Kidney (tissue), 14 donors: ENCODE results near the gene KNDC1. TPM values are rescaled to one million over a fixed set of nuclear protein-coding genes. Genes with fewer than 3 reads are reported as not detected.

Experiments used
- DNase-seq, 5 donors: peaks; one replicate each; pipeline ENCODE4 v3.0.0-alpha.2; 2013 to 2020
- FAIRE-seq: peaks from 2 replicates; lab custom pipeline; 2012; peaks lifted over from hg19 to GRCh38; lab: Jason Lieb, UNC
- H3K27ac ChIP-seq, 2 donors: one replicate each; pipeline ENCODE4 v1.7.0; 2013; ENCODE audit warnings: low read depth in 2 of 2, low read length in 2 of 2, inconsistent platforms in 1 of 2
- H3K27me3 ChIP-seq: one replicate; pipeline ENCODE4 v1.7.1; 2013; ENCODE audit warnings: low read length, inconsistent platforms; ENCODE audit not compliant: control insufficient read depth, insufficient read depth
- H3K36me3 ChIP-seq, 3 donors: one replicate each; pipeline versions ENCODE4 v1.7.0 to v1.7.1; 2013; ENCODE audit warnings: low read length in 3 of 3, control low read depth in 1 of 3, inconsistent platforms in 1 of 3; ENCODE audit not compliant: insufficient read depth in 3 of 3, control insufficient read depth in 2 of 3
- H3K4me1 ChIP-seq, 3 donors: one replicate each; pipeline versions ENCODE4 v1.7.0 to v1.7.1; 2013; ENCODE audit warnings: low read length in 3 of 3, inconsistent platforms in 1 of 3, low read depth in 1 of 3; ENCODE audit not compliant: control insufficient read depth in 2 of 3, insufficient read depth in 2 of 3
- H3K4me3 ChIP-seq, 3 donors: one replicate each; pipeline versions ENCODE4 v1.7.0 to v1.8.1; 2013; ENCODE audit warnings: low read length in 3 of 3, control low read depth in 1 of 3, inconsistent platforms in 1 of 3
- H3K9ac ChIP-seq, 3 donors: one replicate each; pipeline versions ENCODE4 v1.7.0 to v1.7.1; 2013; ENCODE audit warnings: low read length in 3 of 3, control low read depth in 1 of 3, inconsistent platforms in 1 of 3
- H3K9me3 ChIP-seq, 3 donors: one replicate each; pipeline versions ENCODE4 v1.7.0 to v1.7.1; 2013; ENCODE audit warnings: low read length in 3 of 3, control low read depth in 1 of 3, inconsistent platforms in 1 of 3; ENCODE audit not compliant: control insufficient read depth in 2 of 3, insufficient read depth in 1 of 3
- intact Hi-C: fragments of 100-400 bp; cut with DNase I; formaldehyde crosslinking; loops from one replicate; pipeline ENCODE4 v1.11.1; 2022
- polyA plus RNA-seq: library from polyadenylated mRNA; stranded (reverse); fragments of 350-450 nt; fragmentation: Illumina TruSeq; extraction: RNeasy Lipid Tissue Mini Kit (QIAGEN cat#74804); gene quantifications from one replicate; pipeline ENCODE4 v1.2.3, GENCODE V29; 2014; ENCODE audit warnings: low read depth, low replicate concordance; ENCODE audit not compliant: insufficient read depth
- total RNA-seq: library from RNA; stranded (reverse); fragmentation: NEBNext Ultra II Directional; extraction: Animal tissue kit (Norgen Biotek cat#: 25700); gene quantifications from one replicate; pipeline ENCODE4 v1.2.1, GENCODE V29; 2021
- TF ChIP-seq, protein P1 (sequence below): IDR thresholded peaks from 3 replicates; pipeline ENCODE4 v1.5.1; 2012; ENCODE audit warnings: mild to moderate bottlenecking, moderate library complexity, borderline replicate concordance; ENCODE audit not compliant: insufficient read depth; ENCODE audit errors: extremely low read depth
- donor health status: control.
- donor health status: control.
- donor health status: control.
- donor health status: control.
- donor health status: control.
- donor health status: DM: yes; HTN: yes; CAD: no.
- donor health status: Normal renal cell carcinoma (clear cell type).

KNDC1 gene
- total and polyA plus RNA-seq, 2 donors from 2014 or later = 0.43 to 8.7 TPM

DNA sequence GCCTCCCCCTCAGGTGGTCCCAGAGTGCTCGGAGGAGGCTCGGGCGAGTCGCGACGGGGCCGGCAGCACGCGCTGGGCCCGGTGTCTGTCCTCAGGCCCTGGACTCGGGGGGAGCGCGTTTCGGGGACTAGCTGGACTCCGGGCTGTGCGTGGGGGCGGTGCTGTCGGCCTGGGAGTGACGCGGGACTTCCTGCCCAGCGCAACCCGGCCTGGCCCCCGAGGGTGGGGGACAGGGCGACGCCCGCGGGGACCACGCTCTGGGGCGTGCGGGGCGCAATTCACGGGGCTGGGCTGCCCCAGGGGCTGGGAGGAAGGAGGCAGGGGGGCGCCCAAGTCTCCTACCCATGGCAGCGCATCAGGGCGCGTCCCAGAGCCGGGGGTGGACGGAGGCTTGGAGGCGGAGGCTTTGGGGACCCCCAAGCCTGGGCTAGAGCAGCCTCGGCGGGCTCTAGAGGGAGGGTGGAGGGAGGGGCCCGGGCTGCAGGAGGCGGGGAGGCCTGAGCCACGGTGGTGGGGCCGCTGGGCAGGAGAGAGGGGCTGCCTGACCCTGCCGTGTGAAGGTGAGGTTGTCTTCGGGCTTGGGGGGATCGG is 75.3 kb downstream of the KNDC1 start:
- H3K9me3 ChIP-seq = no peaks in the 10 kb centered on the region
- no peak overlapping the region for H3K4me3 ChIP-seq
- H3K4me1 ChIP-seq = no peaks in the 10 kb centered on the region
- intact Hi-C loops = no loop called here
- H3K27ac ChIP-seq = no peak overlapping the region
- no peak for FAIRE-seq
- no peak overlapping the region for H3K9ac ChIP-seq
- DNase-seq = peak in 3 of 5 donors; percentile 30 to 72 (median 55)
- TF ChIP-seq, protein P1, sequence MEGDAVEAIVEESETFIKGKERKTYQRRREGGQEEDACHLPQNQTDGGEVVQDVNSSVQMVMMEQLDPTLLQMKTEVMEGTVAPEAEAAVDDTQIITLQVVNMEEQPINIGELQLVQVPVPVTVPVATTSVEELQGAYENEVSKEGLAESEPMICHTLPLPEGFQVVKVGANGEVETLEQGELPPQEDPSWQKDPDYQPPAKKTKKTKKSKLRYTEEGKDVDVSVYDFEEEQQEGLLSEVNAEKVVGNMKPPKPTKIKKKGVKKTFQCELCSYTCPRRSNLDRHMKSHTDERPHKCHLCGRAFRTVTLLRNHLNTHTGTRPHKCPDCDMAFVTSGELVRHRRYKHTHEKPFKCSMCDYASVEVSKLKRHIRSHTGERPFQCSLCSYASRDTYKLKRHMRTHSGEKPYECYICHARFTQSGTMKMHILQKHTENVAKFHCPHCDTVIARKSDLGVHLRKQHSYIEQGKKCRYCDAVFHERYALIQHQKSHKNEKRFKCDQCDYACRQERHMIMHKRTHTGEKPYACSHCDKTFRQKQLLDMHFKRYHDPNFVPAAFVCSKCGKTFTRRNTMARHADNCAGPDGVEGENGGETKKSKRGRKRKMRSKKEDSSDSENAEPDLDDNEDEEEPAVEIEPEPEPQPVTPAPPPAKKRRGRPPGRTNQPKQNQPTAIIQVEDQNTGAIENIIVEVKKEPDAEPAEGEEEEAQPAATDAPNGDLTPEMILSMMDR = no peak
- no peaks in the 10 kb centered on the region for H3K36me3 ChIP-seq
- peaks cover 20% of the 10 kb centered on the region for H3K27me3 ChIP-seq

DNA sequence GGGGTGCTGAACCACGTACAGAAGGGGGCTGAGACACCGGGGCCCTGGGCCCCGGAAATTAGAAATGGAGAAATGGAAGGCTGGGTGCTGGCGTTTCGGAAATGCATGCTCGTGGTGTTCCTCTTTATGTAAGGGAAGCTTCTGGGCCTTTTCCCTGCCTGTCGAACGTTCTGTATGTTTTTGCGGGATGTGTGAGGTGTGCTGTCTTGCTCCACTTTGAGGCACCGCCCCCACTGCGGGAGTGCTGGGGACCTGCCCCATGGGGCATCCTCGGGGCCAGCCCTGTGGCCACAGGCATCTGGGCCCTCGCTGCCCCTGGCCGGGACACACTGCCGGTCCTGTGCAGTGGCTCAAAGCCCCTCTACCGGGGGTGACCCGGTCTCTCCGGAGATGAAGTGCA is 75.9 kb downstream of the KNDC1 start:
- Histone ChIP-seq H3K4me1 (no peaks in the 10 kb centered on the region), H3K27ac (no peak overlapping the region), H3K9ac (no peak overlapping the region), H3K9me3 (no peaks in the 10 kb centered on the region), H3K36me3 (no peaks in the 10 kb centered on the region), H3K27me3 (peaks cover 20% of the 10 kb centered on the region), H3K4me3 (no peak overlapping the region)
- intact Hi-C loops = no loop called here
- FAIRE-seq = no peak
- TF ChIP-seq, protein P1 = no peak
- DNase-seq = peak in 2 of 5 donors; percentile 45 to 75

DNA sequence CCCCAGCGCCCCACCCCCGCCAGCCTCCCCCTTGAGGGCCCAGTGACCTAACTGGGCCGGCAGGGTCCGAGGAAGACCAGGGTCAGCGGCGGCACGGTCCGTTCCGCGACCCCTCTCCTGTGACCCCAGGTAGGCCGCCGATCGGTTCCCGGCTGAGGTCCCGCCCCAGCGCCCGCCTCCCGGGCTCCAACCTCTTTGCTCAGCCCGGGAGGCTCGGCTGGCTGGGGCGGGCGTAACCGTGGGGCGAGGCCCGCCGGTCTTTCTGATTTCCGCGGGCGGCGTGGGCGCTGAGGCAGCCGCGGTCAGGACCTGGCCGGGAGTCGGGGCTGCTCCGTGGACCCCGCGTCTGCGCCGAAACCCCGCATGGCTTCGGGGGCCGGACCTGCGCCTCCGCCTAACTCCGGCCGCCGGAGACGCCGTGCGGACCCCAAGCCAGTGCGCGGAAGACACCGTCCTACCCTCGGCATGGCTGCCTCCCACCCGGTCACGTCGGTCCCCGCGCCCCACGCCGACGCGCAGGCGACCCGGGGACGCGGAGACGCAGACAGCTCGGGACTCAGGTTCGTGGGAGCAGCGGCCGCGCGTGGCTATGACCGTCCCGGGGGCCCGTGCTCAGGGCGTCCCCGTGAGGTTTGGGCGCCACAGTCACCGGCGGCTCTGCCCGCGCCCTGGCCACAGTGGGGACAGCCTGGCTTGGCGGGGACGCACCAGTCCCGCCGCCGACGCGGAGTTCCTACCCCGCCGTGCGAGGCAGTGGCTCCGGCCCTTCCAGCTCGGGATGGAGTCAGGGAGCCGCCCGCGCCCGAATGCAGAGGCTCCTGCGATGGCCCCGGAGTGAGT is 76.6 kb downstream of the KNDC1 start:
- FAIRE-seq = no peak
- TF ChIP-seq, protein P1 = no peak
- Histone ChIP-seq H3K9ac (no peak overlapping the region), H3K4me3 (no peak overlapping the region), H3K4me1 (peaks cover 0 to 4% (median 0%) of the 10 kb centered on the region in 3 donors), H3K36me3 (no peaks in the 10 kb centered on the region), H3K27ac (no peak overlapping the region), H3K9me3 (no peaks in the 10 kb centered on the region), H3K27me3 (peaks cover 17% of the 10 kb centered on the region)
- intact Hi-C loops = no loop called here
- peak in 2 of 5 donors; percentile 48 to 78 for DNase-seq
